SK-N-SH (cell line): ENCODE results near the gene TMPRSS6. TPM values are rescaled to one million over a fixed set of nuclear protein-coding genes. Genes with fewer than 3 reads are reported as not detected.

Experiments used
- CTCF ChIA-PET: fragments of 300-600, 350-600 bp; formaldehyde crosslinking; extraction: SDS; loops from one replicate; lab custom pipeline; 2021; lab: Yijun Ruan, JAX
- POLR2A ChIA-PET: fragments of 350-600 bp; sonication (Branson Sonifier 250); formaldehyde crosslinking; extraction: SDS; loops from one replicate; lab custom pipeline; 2020; ENCODE audit warnings: antibody characterized with exemption, inconsistent platforms; lab: Yijun Ruan, JAX
- DNase-seq: peaks from one replicate; pipeline ENCODE4 v3.0.0; 2012
- H2AFZ ChIP-seq: fragments of 200-600 bp; sonication (generic); 2 replicates; pipeline ENCODE4 v1.8.1; 2016; ENCODE audit warnings: antibody characterized with exemption, mild to moderate bottlenecking, low read depth
- H3F3A ChIP-seq: fragments of 200-600 bp; sonication (generic); replicated peaks from 2 replicates; pipeline ENCODE3; 2016; ENCODE audit warnings: antibody characterized with exemption, mild to moderate bottlenecking; ENCODE audit not compliant: insufficient read depth
- H3K27ac ChIP-seq, 2 experiments: fragments of 200-500 bp in 1 of 2; fragments of 200-600 bp in 1 of 2; sonication (Bioruptor generic) in 1 of 2; sonication (generic), shearing (Covaris generic) in 1 of 2; 2 replicates each; pipeline versions ENCODE4 v1.5.1 to v1.6.1; 2014 to 2016; ENCODE audit warnings: low read depth in 2 of 2, inconsistent platforms in 1 of 2, low read length in 1 of 2, mild to moderate bottlenecking in 1 of 2, mixed read lengths in 1 of 2
- H3K27me3 ChIP-seq: fragments of 200-600 bp; sonication (generic), shearing (Covaris generic); 2 replicates; pipeline ENCODE4 v1.6.1; 2016; ENCODE audit warnings: mixed run types; ENCODE audit not compliant: insufficient read depth
- H3K36me3 ChIP-seq, 2 experiments: fragments of 200-500 bp in 1 of 2; fragments of 200-600 bp in 1 of 2; sonication (Bioruptor generic) in 1 of 2; sonication (generic) in 1 of 2; replicated peaks in 1 of 2; 2 replicates each; pipeline versions ENCODE3 to v1.5.1; 2014 to 2016; ENCODE audit warnings: low read length in 1 of 2, mild to moderate bottlenecking in 1 of 2; ENCODE audit not compliant: insufficient read depth in 2 of 2, control insufficient read depth in 1 of 2
- H3K4me1 ChIP-seq, 2 experiments: fragments of 200-500 bp in 1 of 2; fragments of 200-600 bp in 1 of 2; sonication (Bioruptor generic) in 1 of 2; sonication (generic), shearing (Covaris generic) in 1 of 2; 2 replicates each; pipeline versions ENCODE4 v1.5.1 to v1.6.1; 2014 to 2016; ENCODE audit warnings: low read depth in 1 of 2, low read length in 1 of 2, mixed run types in 1 of 2; ENCODE audit not compliant: insufficient read depth in 2 of 2, control insufficient read depth in 1 of 2
- H3K4me2 ChIP-seq: fragments of 200-600 bp; sonication (generic), shearing (Covaris generic); 2 replicates; pipeline ENCODE4 v1.6.1; 2017; ENCODE audit warnings: mixed run types
- H3K4me3 ChIP-seq, 2 experiments: fragments of 200-500 bp in 1 of 2; fragments of 200-600 bp in 1 of 2; sonication (Bioruptor generic) in 1 of 2; sonication (generic), shearing (Covaris generic) in 1 of 2; 2 replicates each; pipeline versions ENCODE4 v1.5.1 to v1.8.1; 2014 to 2016; ENCODE audit warnings: low read depth in 2 of 2, inconsistent platforms in 1 of 2, low read length in 1 of 2, mild to moderate bottlenecking in 1 of 2, mixed read lengths in 1 of 2, moderate library complexity in 1 of 2
- H3K79me2 ChIP-seq: fragments of 200-600 bp; sonication (generic); 2 replicates; pipeline ENCODE4 v1.8.1; 2017; ENCODE audit warnings: mild to moderate bottlenecking; ENCODE audit not compliant: insufficient read depth
- H3K9ac ChIP-seq: fragments of 200-600 bp; sonication (generic); 2 replicates; pipeline ENCODE4 v1.6.1; 2017; ENCODE audit warnings: mixed run types
- H3K9me2 ChIP-seq: fragments of 200-600 bp; sonication (generic); 2 replicates; pipeline ENCODE4 v1.6.1; 2017; ENCODE audit warnings: mixed run types
- H3K9me3 ChIP-seq: fragments of 200-600 bp; sonication (generic); 2 replicates; pipeline ENCODE4 v1.6.1; 2017; ENCODE audit warnings: mixed run types, mild to moderate bottlenecking, moderate library complexity
- H4K20me1 ChIP-seq: fragments of 200-600 bp; sonication (generic); 2 replicates; pipeline ENCODE4 v1.6.1; 2017; ENCODE audit warnings: mild to moderate bottlenecking, mixed run types; ENCODE audit not compliant: insufficient read depth
- CHD2 ChIP-seq: fragments of 150-350 bp; IDR thresholded peaks from 2 replicates; pipeline ENCODE4 v1.6.1; 2018; ENCODE audit warnings: low read length; ENCODE audit not compliant: partially characterized antibody
- CTCF ChIP-seq: fragments of 200-600 bp; sonication (generic); IDR thresholded peaks from 2 replicates; pipeline ENCODE4 v1.6.1; 2017; ENCODE audit warnings: antibody characterized with exemption, mild to moderate bottlenecking, moderate library complexity
- ELF1 ChIP-seq: IDR thresholded peaks from 2 replicates; pipeline ENCODE4 v1.4.0; 2012
- FOSL2 ChIP-seq: IDR thresholded peaks from 2 replicates; pipeline ENCODE4 v1.4.0; 2012; ENCODE audit warnings: low read depth, mild to moderate bottlenecking, moderate library complexity, borderline replicate concordance
- GATA2 ChIP-seq: sonication (generic); formaldehyde crosslinking; IDR thresholded peaks from 2 replicates; pipeline ENCODE4 v1.5.0; 2020; ENCODE audit warnings: mild to moderate bottlenecking, missing genetic modification reagents
- IRF3 ChIP-seq: fragments of 150-350 bp; IDR thresholded peaks from 2 replicates; pipeline ENCODE4 v1.6.1; 2016; ENCODE audit warnings: mild to moderate bottlenecking, low read depth, low read length
- JUND ChIP-seq: IDR thresholded peaks from 2 replicates; pipeline ENCODE4 v1.4.0; 2012
- MAX ChIP-seq: IDR thresholded peaks from 2 replicates; pipeline ENCODE4 v1.4.0; 2012; ENCODE audit warnings: low read depth
- MXI1 ChIP-seq: IDR thresholded peaks from 2 replicates; pipeline ENCODE4 v1.6.1; 2012; ENCODE audit warnings: mild to moderate bottlenecking, low read depth, low read length, improper control_type of control experiment
- PBX3 ChIP-seq: IDR thresholded peaks from 2 replicates; pipeline ENCODE4; 2012
- RAD21 ChIP-seq: IDR thresholded peaks from 2 replicates; pipeline ENCODE4 v1.6.1; 2012; ENCODE audit warnings: mild to moderate bottlenecking, low read length
- RCOR1 ChIP-seq: fragments of 150-350 bp; IDR thresholded peaks from 2 replicates; pipeline ENCODE4 v1.6.1; 2017; ENCODE audit warnings: antibody characterized with exemption, low read length
- RXRA ChIP-seq: IDR thresholded peaks from 2 replicates; pipeline ENCODE4 v1.4.0; 2012; ENCODE audit warnings: low read depth, mild to moderate bottlenecking, borderline replicate concordance
- TCF12 ChIP-seq: IDR thresholded peaks from 2 replicates; pipeline ENCODE4 v1.4.0; 2012
- WGBS: methylation state at CpG from one replicate; pipeline ENCODE4 v1.1.6; 2017; ENCODE audit warnings: low lambda C conversion rate; 5-methylcytosine and 5-hydroxymethylcytosine counted together
- polyA plus RNA-seq, 3 experiments: library from polyadenylated mRNA; depleted of rRNA; stranded (reverse); fragments of >200 nt; gene quantifications; 2 replicates each; pipeline ENCODE4 v1.2.3, GENCODE V29; 2012
- TF ChIP-seq, protein P1 (sequence below): fragments of 150-350 bp; IDR thresholded peaks from 2 replicates; pipeline ENCODE4 v1.6.1; 2017; ENCODE audit warnings: antibody characterized with exemption, low read length, low read depth, borderline replicate concordance
- TF ChIP-seq, protein P2 (sequence below): IDR thresholded peaks from 2 replicates; pipeline ENCODE4 v1.4.0; 2012; ENCODE audit warnings: low read depth, borderline replicate concordance

TMPRSS6 gene
- polyA plus RNA-seq, 1 of the 3 experiments (the other 2 are of a cell fraction) = not detected

DNA sequence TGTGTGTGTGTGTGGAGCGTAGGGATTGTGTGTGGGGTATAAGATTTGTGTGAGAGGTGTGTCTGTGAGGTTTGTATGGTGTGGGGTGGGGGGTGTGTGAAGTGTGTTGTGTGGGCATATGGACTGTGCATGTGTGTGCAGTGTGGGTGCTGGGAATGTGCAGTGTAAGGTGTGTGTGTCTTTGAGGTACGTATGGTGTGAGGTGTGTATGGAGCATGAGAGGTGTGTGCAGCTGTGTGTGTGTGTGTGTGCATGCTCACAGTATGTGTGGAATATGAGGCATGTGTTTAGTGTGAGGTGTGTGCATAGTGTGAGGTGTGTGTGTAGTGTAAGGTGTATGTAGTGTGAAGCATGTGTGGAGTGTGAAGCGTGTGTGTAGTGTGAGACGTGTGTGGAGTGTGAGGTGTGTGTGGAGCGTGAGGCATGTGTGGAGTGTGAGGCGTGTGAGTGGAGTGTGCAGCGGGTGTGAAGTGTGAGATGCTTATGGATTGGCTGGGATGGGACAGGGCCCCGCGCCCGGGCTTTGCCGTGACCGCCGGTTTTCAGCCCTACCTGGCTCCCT lies 1.7 kb upstream of the TMPRSS6 start:
- CTCF ChIA-PET = no interaction called here

More for the DNA sequence above, 1.7 kb upstream of the TMPRSS6 start:
- POLR2A ChIA-PET = no interaction called here
- Histone ChIP-seq H3K9ac (no peak overlapping the region), H3K4me2 (no peak overlapping the region), H4K20me1 (no peaks in the 10 kb centered on the region), H3K9me3 (no peaks in the 10 kb centered on the region), H3K36me3 (no peaks in the 10 kb centered on the region), H2AFZ (no peak overlapping the region), H3K4me3 (no peak overlapping the region), H3K27me3 (no peaks in the 10 kb centered on the region; the same call in 1 of the 2 replicates), H3K4me1 (no peaks in the 10 kb centered on the region), H3F3A (no peaks in the 10 kb centered on the region), H3K79me2 (no peaks in the 10 kb centered on the region), H3K9me2 (no peaks in the 10 kb centered on the region), H3K27ac (no peak overlapping the region)
- 84% methylated on average over 13 of the region's 13 CpGs for WGBS
- TF ChIP-seq CHD2 = no peak
- TF ChIP-seq PBX3 = no peak
- no peak for TF ChIP-seq TCF12
- TF ChIP-seq IRF3 = no peak
- TF ChIP-seq JUND = no peak
- no peak for TF ChIP-seq MXI1
- TF ChIP-seq, protein P1, sequence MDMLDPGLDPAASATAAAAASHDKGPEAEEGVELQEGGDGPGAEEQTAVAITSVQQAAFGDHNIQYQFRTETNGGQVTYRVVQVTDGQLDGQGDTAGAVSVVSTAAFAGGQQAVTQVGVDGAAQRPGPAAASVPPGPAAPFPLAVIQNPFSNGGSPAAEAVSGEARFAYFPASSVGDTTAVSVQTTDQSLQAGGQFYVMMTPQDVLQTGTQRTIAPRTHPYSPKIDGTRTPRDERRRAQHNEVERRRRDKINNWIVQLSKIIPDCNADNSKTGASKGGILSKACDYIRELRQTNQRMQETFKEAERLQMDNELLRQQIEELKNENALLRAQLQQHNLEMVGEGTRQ = no peak
- TF ChIP-seq ELF1 = no peak
- TF ChIP-seq RAD21 = no peak
- TF ChIP-seq CTCF = no peak
- TF ChIP-seq MAX = no peak
- TF ChIP-seq, protein P2, sequence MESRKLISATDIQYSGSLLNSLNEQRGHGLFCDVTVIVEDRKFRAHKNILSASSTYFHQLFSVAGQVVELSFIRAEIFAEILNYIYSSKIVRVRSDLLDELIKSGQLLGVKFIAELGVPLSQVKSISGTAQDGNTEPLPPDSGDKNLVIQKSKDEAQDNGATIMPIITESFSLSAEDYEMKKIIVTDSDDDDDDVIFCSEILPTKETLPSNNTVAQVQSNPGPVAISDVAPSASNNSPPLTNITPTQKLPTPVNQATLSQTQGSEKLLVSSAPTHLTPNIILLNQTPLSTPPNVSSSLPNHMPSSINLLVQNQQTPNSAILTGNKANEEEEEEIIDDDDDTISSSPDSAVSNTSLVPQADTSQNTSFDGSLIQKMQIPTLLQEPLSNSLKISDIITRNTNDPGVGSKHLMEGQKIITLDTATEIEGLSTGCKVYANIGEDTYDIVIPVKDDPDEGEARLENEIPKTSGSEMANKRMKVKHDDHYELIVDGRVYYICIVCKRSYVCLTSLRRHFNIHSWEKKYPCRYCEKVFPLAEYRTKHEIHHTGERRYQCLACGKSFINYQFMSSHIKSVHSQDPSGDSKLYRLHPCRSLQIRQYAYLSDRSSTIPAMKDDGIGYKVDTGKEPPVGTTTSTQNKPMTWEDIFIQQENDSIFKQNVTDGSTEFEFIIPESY = no peak
- TF ChIP-seq RXRA = no peak
- TF ChIP-seq GATA2 (CRISPR knock-in tag) = no peak
- TF ChIP-seq FOSL2 = no peak
- TF ChIP-seq RCOR1 = no peak
- no peak for DNase-seq
